Uterus (tissue), 4 donors: ENCODE results near the gene RAB33B. TPM values are rescaled to one million over a fixed set of nuclear protein-coding genes. Genes with fewer than 3 reads are reported as not detected.
A peak's percentile ranks its signal among the peaks of the same experiment; 100 is the strongest.

Source experiments
- DNase-seq, 2 donors: peaks; one replicate each; pipeline ENCODE4 v3.0.0-alpha.2; 2019 to 2020
- H3K27ac ChIP-seq, 2 donors: fragments of 200-600 bp; sonication (generic); 1 replicate in 1 of 2; 2 replicates in 1 of 2; pipeline ENCODE4 v1.5.1; 2016 to 2018
- H3K27me3 ChIP-seq, 2 donors: fragments of 200-600 bp; sonication (generic); one replicate each; pipeline ENCODE4 v1.5.1; 2018 to 2019; ENCODE audit warnings: control low read depth in 1 of 2
- H3K36me3 ChIP-seq, 2 donors: fragments of 200-600 bp; sonication (generic); one replicate each; pipeline ENCODE4 v1.5.1; 2019; ENCODE audit warnings: control low read depth in 1 of 2
- H3K4me1 ChIP-seq, 2 donors: fragments of 200-600 bp; sonication (generic); one replicate each; pipeline ENCODE4 v1.5.1; 2018 to 2019; ENCODE audit warnings: control low read depth in 1 of 2
- H3K4me3 ChIP-seq, 2 donors: fragments of 200-600 bp; sonication (generic); 1 replicate in 1 of 2; 2 replicates in 1 of 2; pipeline ENCODE4 v1.5.1; 2018 to 2019; ENCODE audit warnings: mild to moderate bottlenecking in 1 of 2
- H3K9me3 ChIP-seq, 2 donors: fragments of 200-600 bp; sonication (generic); one replicate each; pipeline ENCODE4 v1.5.1; 2019; ENCODE audit warnings: control low read depth in 1 of 2
- CTCF ChIP-seq, 4 experiments: fragments of 200-600 bp in 2 of 4; fragments of 450-650 bp in 2 of 4; sonication (generic) in 2 of 4; IDR thresholded peaks; one replicate each; pipeline ENCODE4 v1.5.1; 2016 to 2019; ENCODE audit warnings: antibody characterized with exemption in 4 of 4, mild to moderate bottlenecking in 2 of 4, moderate library complexity in 1 of 4
- POLR2A ChIP-seq, 2 donors: fragments of 450-650 bp; IDR thresholded peaks; one replicate each; pipeline ENCODE4 v1.6.1; 2016; ENCODE audit warnings: antibody characterized with exemption in 2 of 2, mild to moderate bottlenecking in 1 of 2, moderate library complexity in 1 of 2
- intact Hi-C: fragments of 100-400 bp; cut with DNase I; formaldehyde crosslinking; loops from one replicate; pipeline ENCODE4 v1.15.1; 2023; ENCODE audit warnings: low total_unique reads
- total RNA-seq, 4 donors: library from RNA; depleted of rRNA in 3 of 4; stranded (reverse); fragments of >200 nt in 3 of 4; gene quantifications; one replicate each; pipeline versions ENCODE4 v1.1.0 to v1.2.4, GENCODE V29; 2014 to 2023
- donor health status: DM: yes; HTN: yes; CAD: no.

The RAB33B gene
- total RNA-seq, 4 donors from 2014 or later: 9.2 to 46.8 (median 13.8) TPM

- intact Hi-C loops: no loop called here
- Histone ChIP-seq H3K4me3 (no peak overlapping the region), H3K4me1 (no peaks in the 10 kb centered on the region), H3K36me3 (no peaks in the 10 kb centered on the region), H3K27ac (no peak overlapping the region), H3K9me3 (no peaks in the 10 kb centered on the region), H3K27me3 (no peaks in the 10 kb centered on the region)
- DNase-seq: no peak
- TF ChIP-seq CTCF (IDR thresholded peaks at IDR 0.05): peak in 2 of 4 experiments; percentile 8 to 14
- no peak for TF ChIP-seq POLR2A (IDR thresholded peaks at IDR 0.05)
These were observed 55.9 kb downstream of the RAB33B start for GRCh38 chr4:139509727-139510410.

- Histone ChIP-seq H3K4me3 (no peak overlapping the region), H3K27me3 (no peaks in the 10 kb centered on the region), H3K9me3 (no peaks in the 10 kb centered on the region), H3K27ac (no peak overlapping the region), H3K4me1 (no peaks in the 10 kb centered on the region), H3K36me3 (no peaks in the 10 kb centered on the region)
- TF ChIP-seq CTCF (IDR thresholded peaks at IDR 0.05) (no peak), POLR2A (IDR thresholded peaks at IDR 0.05) (no peak)
- no peak for DNase-seq
- intact Hi-C loops: no loop called here
These were observed 57.4 kb downstream of the RAB33B start for GRCh38 chr4:139511320-139511719.

- H3K27ac ChIP-seq: no peak overlapping the region
- H3K27me3 ChIP-seq: no peaks in the 10 kb centered on the region
- no peak for TF ChIP-seq POLR2A (IDR thresholded peaks at IDR 0.05)
- no peak for TF ChIP-seq CTCF (IDR thresholded peaks at IDR 0.05)
- no peaks in the 10 kb centered on the region for H3K9me3 ChIP-seq
- H3K4me1 ChIP-seq: no peaks in the 10 kb centered on the region
- H3K36me3 ChIP-seq: no peaks in the 10 kb centered on the region
- DNase-seq: no peak
- no peak overlapping the region for H3K4me3 ChIP-seq
- intact Hi-C loops: no loop called here
These were observed 60.6 kb downstream of the RAB33B start for GRCh38 chr4:139514382-139515059.

GRCh38 chr4:139515531-139515958 lies 61.6 kb downstream of the RAB33B start:
- Histone ChIP-seq H3K4me3 (no peak overlapping the region), H3K27me3 (no peaks in the 10 kb centered on the region), H3K9me3 (no peaks in the 10 kb centered on the region), H3K36me3 (no peaks in the 10 kb centered on the region), H3K4me1 (no peaks in the 10 kb centered on the region), H3K27ac (no peak overlapping the region)
- intact Hi-C loops: no loop called here
- TF ChIP-seq CTCF (IDR thresholded peaks at IDR 0.05): no peak
- TF ChIP-seq POLR2A (IDR thresholded peaks at IDR 0.05): no peak
- DNase-seq: no peak

- Histone ChIP-seq H3K36me3 (no peaks in the 10 kb centered on the region), H3K4me1 (no peaks in the 10 kb centered on the region), H3K4me3 (no peak overlapping the region), H3K27me3 (no peaks in the 10 kb centered on the region), H3K27ac (no peak overlapping the region), H3K9me3 (no peaks in the 10 kb centered on the region)
- intact Hi-C loops: no loop called here
- no peak for TF ChIP-seq POLR2A (IDR thresholded peaks at IDR 0.05)
- no peak for TF ChIP-seq CTCF (IDR thresholded peaks at IDR 0.05)
- DNase-seq: no peak
These were observed 68.0 kb downstream of the RAB33B start for GRCh38 chr4:139521754-139522401.
